NCI-H345 treated with DMSO at 0.1 percent for 48 hours (cell line): ENCODE results near the gene DCUN1D5.
A peak's percentile ranks its signal among the peaks of the same experiment; 100 is the strongest.

Source experiments
- DNase-seq: peaks from one replicate; lab custom pipeline; 2025; ENCODE audit not compliant: unreplicated experiment; lab: John Stamatoyannopoulos, UW

The DCUN1D5 gene

GRCh38 chr11:103091801-103092524 is at the start of gene DCUN1D5:
TSS of gene DCUN1D5 (minus strand) at chr11:103092160. CDS start at chr11:103091872, 288 bp downstream.
- peak; percentile 79 for DNase-seq

- DNase-seq, result no peak
These were observed 33.5 kb upstream of the DCUN1D5 start for GRCh38 chr11:103125462-103125861.

GRCh38 chr11:103114836-103115235 is 22.9 kb upstream of the DCUN1D5 start:
- DNase-seq, result no peak

- DNase-seq, result no peak
These were observed 20.4 kb upstream of the DCUN1D5 start for GRCh38 chr11:103112364-103112763.

- DNase-seq, result no peak
These were observed 19.4 kb upstream of the DCUN1D5 start for GRCh38 chr11:103111400-103111799.

GRCh38 chr11:103110391-103110790 is 18.4 kb upstream of the DCUN1D5 start:
- no peak for DNase-seq

GRCh38 chr11:103109818-103110388 is 17.9 kb upstream of the DCUN1D5 start:
- no peak for DNase-seq

GRCh38 chr11:103108933-103109817 is 17.2 kb upstream of the DCUN1D5 start, which contains the start of gene DYNC2H1:
TSS of gene DYNC2H1 (plus strand) at chr11:103109426. CDS start at chr11:103109575, 149 bp downstream.
- peak; percentile 80 for DNase-seq

GRCh38 chr11:103097279-103097678 is 5.3 kb upstream of the DCUN1D5 start:
- no peak for DNase-seq

GRCh38 chr11:103091064-103091800 is 728 bp downstream of the DCUN1D5 start:
- peak; percentile 37 for DNase-seq

GRCh38 chr11:103086461-103086860 is 5.5 kb downstream of the DCUN1D5 start:
- DNase-seq, result no peak

GRCh38 chr11:103085758-103086365 is 6.1 kb downstream of the DCUN1D5 start:
- no peak for DNase-seq

GRCh38 chr11:103079833-103080232 is 12.1 kb downstream of the DCUN1D5 start:
- DNase-seq, result no peak

GRCh38 chr11:103078710-103079109 is 13.2 kb downstream of the DCUN1D5 start:
- DNase-seq, result no peak

GRCh38 chr11:103077554-103077953 is 14.4 kb downstream of the DCUN1D5 start:
- no peak for DNase-seq

GRCh38 chr11:103076361-103076760 is 15.6 kb downstream of the DCUN1D5 start:
- DNase-seq, result no peak

- no peak for DNase-seq
These were observed 21.0 kb downstream of the DCUN1D5 start for GRCh38 chr11:103071008-103071407.

GRCh38 chr11:103070142-103070541 is 21.8 kb downstream of the DCUN1D5 start:
- DNase-seq, result no peak

- DNase-seq, result no peak
These were observed 22.6 kb downstream of the DCUN1D5 start for GRCh38 chr11:103069367-103069766.

GRCh38 chr11:103067118-103067517 is 24.8 kb downstream of the DCUN1D5 start:
- DNase-seq, result no peak
